ENCODE results near the gene RAB20.

Gene RAB20

DNA sequence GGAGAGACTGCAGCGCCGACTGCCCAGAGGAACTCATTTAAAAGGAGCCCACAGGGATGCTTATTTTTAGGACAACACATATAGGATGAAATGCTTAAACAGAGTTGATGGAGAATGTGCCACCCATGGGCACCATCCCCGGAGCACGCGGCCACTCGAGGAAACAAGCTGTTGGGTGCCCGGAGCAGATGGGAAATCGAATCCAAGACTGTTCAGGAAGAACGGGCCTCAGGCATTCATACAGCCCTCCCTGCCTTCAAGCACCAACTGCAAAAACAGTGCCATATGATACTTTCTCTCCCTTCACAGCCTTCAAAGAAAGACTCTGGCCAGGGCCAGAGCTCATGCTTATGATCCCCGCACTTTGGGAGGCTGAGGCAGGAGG, 40.2 kb downstream of the RAB20 start (continued):
- TF ChIP-seq CSRNP3 (CRISPR knock-in tag; IDR thresholded peaks at IDR 0.05) = no peak

DNA sequence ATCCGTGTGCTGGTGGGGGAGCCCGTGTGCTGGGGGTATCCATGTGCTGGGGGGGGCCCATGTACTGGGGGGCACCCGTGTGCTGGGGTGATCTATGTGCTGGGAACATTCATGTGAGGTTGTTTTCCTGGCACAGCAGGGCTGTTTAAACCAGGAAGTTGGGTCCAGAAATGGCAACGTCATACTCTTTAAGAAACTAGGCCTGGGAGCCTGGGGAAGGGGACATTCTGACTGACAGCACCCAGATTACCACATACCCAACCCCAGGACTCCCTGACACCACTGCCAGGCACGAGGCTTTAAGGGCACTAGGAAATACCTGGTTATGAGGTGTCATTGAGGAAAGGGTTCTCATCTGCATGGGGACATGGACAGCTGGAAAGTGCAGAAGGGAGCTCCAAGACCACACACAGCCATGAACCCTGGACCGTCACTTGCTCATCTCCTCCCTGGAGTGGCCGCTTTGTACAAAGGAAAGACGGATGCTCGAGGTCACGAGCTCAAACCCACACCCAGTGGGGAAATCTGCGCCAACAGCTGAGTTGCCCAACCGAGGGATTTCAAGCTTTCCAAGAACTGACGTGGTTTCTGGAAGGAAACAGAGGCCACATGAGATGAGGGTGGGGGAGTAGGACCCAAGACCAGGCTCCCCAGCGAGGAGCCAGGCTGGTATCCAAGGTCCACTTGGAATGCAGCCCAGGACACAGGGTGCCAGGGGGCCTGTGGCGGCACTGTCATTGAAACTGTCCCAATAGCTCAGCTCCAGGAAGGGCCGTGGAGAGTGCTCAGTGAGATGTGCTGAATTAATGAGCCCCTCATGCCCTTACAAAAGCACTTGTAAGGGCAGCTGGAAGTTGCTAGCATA, 40.9 kb downstream of the RAB20 start:
- no peak for ATAC-seq
- no peak for TF ChIP-seq ZNF8 (CRISPR knock-in tag; IDR thresholded peaks at IDR 0.05)
- no peak for TF ChIP-seq TOX (CRISPR knock-in tag; IDR thresholded peaks at IDR 0.05; ENCODE audit: borderline replicate concordance)
- no peak for TF ChIP-seq PATZ1 (CRISPR knock-in tag; IDR thresholded peaks at IDR 0.05; ENCODE audit: borderline replicate concordance)
- no peak for TF ChIP-seq BACH2 (CRISPR knock-in tag; IDR thresholded peaks at IDR 0.05; ENCODE audit: borderline replicate concordance)
- TF ChIP-seq ARNTL (CRISPR knock-in tag; IDR thresholded peaks at IDR 0.05; ENCODE audit: borderline replicate concordance, low read depth) = no peak
- no peak for TF ChIP-seq CSDC2 (CRISPR knock-in tag; IDR thresholded peaks at IDR 0.05)
- no peak for TF ChIP-seq SNAI2 (CRISPR knock-in tag; IDR thresholded peaks at IDR 0.05)
- TF ChIP-seq, protein P1, sequence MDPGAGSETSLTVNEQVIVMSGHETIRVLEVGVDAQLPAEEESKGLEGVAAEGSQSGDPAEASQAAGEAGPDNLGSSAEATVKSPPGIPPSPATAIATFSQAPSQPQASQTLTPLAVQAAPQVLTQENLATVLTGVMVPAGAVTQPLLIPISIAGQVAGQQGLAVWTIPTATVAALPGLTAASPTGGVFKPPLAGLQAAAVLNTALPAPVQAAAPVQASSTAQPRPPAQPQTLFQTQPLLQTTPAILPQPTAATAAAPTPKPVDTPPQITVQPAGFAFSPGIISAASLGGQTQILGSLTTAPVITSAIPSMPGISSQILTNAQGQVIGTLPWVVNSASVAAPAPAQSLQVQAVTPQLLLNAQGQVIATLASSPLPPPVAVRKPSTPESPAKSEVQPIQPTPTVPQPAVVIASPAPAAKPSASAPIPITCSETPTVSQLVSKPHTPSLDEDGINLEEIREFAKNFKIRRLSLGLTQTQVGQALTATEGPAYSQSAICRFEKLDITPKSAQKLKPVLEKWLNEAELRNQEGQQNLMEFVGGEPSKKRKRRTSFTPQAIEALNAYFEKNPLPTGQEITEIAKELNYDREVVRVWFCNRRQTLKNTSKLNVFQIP (CRISPR knock-in tag; IDR thresholded peaks at IDR 0.05; ENCODE audit: borderline replicate concordance, low read depth) = no peak
- TF ChIP-seq ISL1 (CRISPR knock-in tag; IDR thresholded peaks at IDR 0.05) = no peak
- TF ChIP-seq RARB (CRISPR knock-in tag; IDR thresholded peaks at IDR 0.05) = no peak
- TF ChIP-seq ZC3H10 (CRISPR knock-in tag; IDR thresholded peaks at IDR 0.05) = no peak
- no peak for TF ChIP-seq ZFP30 (CRISPR knock-in tag; IDR thresholded peaks at IDR 0.05)
- no peak for TF ChIP-seq OSR1 (CRISPR knock-in tag; IDR thresholded peaks at IDR 0.05)
- TF ChIP-seq CSRNP3 (CRISPR knock-in tag; IDR thresholded peaks at IDR 0.05) = no peak
- no peak for TF ChIP-seq ZNF565 (CRISPR knock-in tag; conservative IDR thresholded peaks at IDR 0.05; ENCODE audit: low read depth)
- TF ChIP-seq, protein P2, sequence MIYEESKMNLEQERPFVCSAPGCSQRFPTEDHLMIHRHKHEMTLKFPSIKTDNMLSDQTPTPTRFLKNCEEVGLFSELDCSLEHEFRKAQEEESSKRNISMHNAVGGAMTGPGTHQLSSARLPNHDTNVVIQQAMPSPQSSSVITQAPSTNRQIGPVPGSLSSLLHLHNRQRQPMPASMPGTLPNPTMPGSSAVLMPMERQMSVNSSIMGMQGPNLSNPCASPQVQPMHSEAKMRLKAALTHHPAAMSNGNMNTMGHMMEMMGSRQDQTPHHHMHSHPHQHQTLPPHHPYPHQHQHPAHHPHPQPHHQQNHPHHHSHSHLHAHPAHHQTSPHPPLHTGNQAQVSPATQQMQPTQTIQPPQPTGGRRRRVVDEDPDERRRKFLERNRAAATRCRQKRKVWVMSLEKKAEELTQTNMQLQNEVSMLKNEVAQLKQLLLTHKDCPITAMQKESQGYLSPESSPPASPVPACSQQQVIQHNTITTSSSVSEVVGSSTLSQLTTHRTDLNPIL (CRISPR knock-in tag; IDR thresholded peaks at IDR 0.05; ENCODE audit: low read depth) = no peak
- no peak for TF ChIP-seq GLIS3 (CRISPR knock-in tag; IDR thresholded peaks at IDR 0.05)
- TF ChIP-seq ZNF70 (CRISPR knock-in tag; IDR thresholded peaks at IDR 0.05) = no peak

DNA sequence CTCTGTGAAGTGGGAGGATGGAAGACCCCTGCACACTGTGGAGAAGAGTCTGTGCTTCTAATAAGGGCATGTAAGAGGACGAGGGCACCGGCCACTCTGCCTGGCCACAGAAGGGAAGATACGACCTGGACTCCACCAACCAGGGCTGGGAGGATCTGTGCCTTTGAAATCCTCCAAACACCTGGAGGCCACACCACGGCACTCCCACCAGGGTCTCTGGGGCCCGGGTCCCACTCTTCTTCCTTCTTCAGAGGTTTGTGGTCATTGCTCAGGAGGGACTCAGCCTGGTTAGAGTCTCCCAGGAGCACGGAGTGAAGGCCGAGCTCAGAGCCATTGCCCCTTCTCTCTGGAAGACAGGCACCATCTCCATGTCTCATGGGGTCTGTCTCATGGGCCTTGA, 42.0 kb downstream of the RAB20 start:
- ATAC-seq = no peak
- TF ChIP-seq BACH2 (CRISPR knock-in tag; IDR thresholded peaks at IDR 0.05; ENCODE audit: borderline replicate concordance) = no peak
- TF ChIP-seq ZNF70 (CRISPR knock-in tag; IDR thresholded peaks at IDR 0.05) = no peak
- TF ChIP-seq SNAI2 (CRISPR knock-in tag; IDR thresholded peaks at IDR 0.05) = no peak
- no peak for TF ChIP-seq ZFP30 (CRISPR knock-in tag; IDR thresholded peaks at IDR 0.05)
- no peak for TF ChIP-seq PPARA (CRISPR knock-in tag; IDR thresholded peaks at IDR 0.05; ENCODE audit: borderline replicate concordance)
- TF ChIP-seq TOX (CRISPR knock-in tag; IDR thresholded peaks at IDR 0.05; ENCODE audit: borderline replicate concordance) = no peak
- no peak for TF ChIP-seq OSR1 (CRISPR knock-in tag; IDR thresholded peaks at IDR 0.05)

DNA sequence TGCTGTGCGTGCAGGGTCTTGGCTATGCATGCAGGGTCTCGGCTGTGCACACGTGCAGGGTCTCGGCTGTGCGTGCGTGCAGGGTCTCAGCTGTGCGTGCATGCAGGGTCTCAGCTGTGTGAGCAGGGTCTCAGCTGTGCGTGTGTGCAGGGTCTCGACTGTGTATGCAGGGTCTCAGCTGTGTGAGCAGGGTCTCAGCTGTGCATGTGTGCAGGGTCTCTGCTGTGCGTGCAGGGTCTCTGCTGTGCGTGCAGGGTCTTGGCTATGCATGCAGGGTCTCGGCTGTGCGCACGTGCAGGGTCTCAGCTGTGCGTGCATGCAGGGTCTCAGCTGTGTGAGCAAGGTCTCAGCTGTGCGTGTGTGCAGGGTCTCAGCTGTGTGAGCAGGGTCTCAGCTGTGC, 42.5 kb downstream of the RAB20 start:
- TF ChIP-seq OSR1 (CRISPR knock-in tag; IDR thresholded peaks at IDR 0.05) = no peak
- TF ChIP-seq ISL1 (CRISPR knock-in tag; IDR thresholded peaks at IDR 0.05) = no peak
- no peak for TF ChIP-seq ESRRG (CRISPR knock-in tag; IDR thresholded peaks at IDR 0.05)

More for the DNA sequence above, 42.5 kb downstream of the RAB20 start:
- no peak for ATAC-seq
